SJSA1 (cell line): ENCODE measurements around the gene FETUB. TPM values are rescaled to one million over a fixed set of nuclear protein-coding genes. Genes with fewer than 3 reads are reported as not detected.

Experiments
- DNase-seq, 2 experiments: peaks; one replicate each; pipeline ENCODE4 v3.0.0-alpha.2; 2015 to 2020; ENCODE audit warnings: low spot score in 2 of 2, low read depth in 1 of 2
- H3K27ac ChIP-seq: fragments of 250-450 bp; sonication (Bioruptor Pico); 2 replicates; pipeline ENCODE4 v1.5.1; 2020; ENCODE audit warnings: mild to moderate bottlenecking, moderate library complexity
- H3K27me3 ChIP-seq: fragments of 250-450 bp; sonication (Bioruptor Pico); replicated peaks from 2 replicates; pipeline ENCODE4 v1.5.1; 2020; ENCODE audit warnings: mild to moderate bottlenecking, moderate library complexity
- H3K36me3 ChIP-seq: fragments of 250-450 bp; sonication (Bioruptor Pico); 2 replicates; pipeline ENCODE4 v1.5.1; 2020; ENCODE audit warnings: mild to moderate bottlenecking
- H3K4me1 ChIP-seq: fragments of 250-450 bp; sonication (Bioruptor Pico); replicated peaks from 2 replicates; pipeline ENCODE4 v1.6.1; 2021; ENCODE audit warnings: mild to moderate bottlenecking
- H3K4me3 ChIP-seq: fragments of 250-450 bp; sonication (Bioruptor Pico); 2 replicates; pipeline ENCODE4 v1.5.1; 2020; ENCODE audit warnings: mild to moderate bottlenecking
- H3K9me3 ChIP-seq: fragments of 250-450 bp; sonication (Bioruptor Pico); replicated peaks from 2 replicates; pipeline ENCODE4 v1.5.1; 2020; ENCODE audit warnings: mild to moderate bottlenecking
- total RNA-seq: library from RNA; depleted of rRNA; stranded (reverse); fragments of >200 nt; shearing (Covaris generic); gene quantifications from 2 replicates; pipeline ENCODE4 v1.2.3, GENCODE V29; 2014

The FETUB gene
- total RNA-seq, 1 experiment from 2014 or later: not detected

- no peaks in the 10 kb centered on the region for H3K27me3 ChIP-seq
- no peaks in the 10 kb centered on the region for H3K36me3 ChIP-seq
- H3K27ac ChIP-seq: no peak overlapping the region
- no peaks in the 10 kb centered on the region for H3K4me1 ChIP-seq
- no peak for DNase-seq
- H3K9me3 ChIP-seq: no peaks in the 10 kb centered on the region
- no peak overlapping the region for H3K4me3 ChIP-seq
These were observed 35.1 kb upstream of the FETUB start for GRCh38 chr3:186605078-186605477.

GRCh38 chr3:186605561-186606545 is 34.3 kb upstream of the FETUB start:
- no peak overlapping the region for H3K27ac ChIP-seq
- no peak overlapping the region for H3K4me3 ChIP-seq
- H3K36me3 ChIP-seq: no peaks in the 10 kb centered on the region
- H3K4me1 ChIP-seq: no peaks in the 10 kb centered on the region
- no peak for DNase-seq
- H3K9me3 ChIP-seq: no peaks in the 10 kb centered on the region
- H3K27me3 ChIP-seq: no peaks in the 10 kb centered on the region

GRCh38 chr3:186608624-186609215 is 31.5 kb upstream of the FETUB start:
- H3K27ac ChIP-seq: no peak overlapping the region
- no peaks in the 10 kb centered on the region for H3K4me1 ChIP-seq
- H3K9me3 ChIP-seq: no peaks in the 10 kb centered on the region
- DNase-seq: no peak
- H3K36me3 ChIP-seq: no peaks in the 10 kb centered on the region
- no peaks in the 10 kb centered on the region for H3K27me3 ChIP-seq
- H3K4me3 ChIP-seq: no peak overlapping the region

GRCh38 chr3:186609247-186609868 is 30.8 kb upstream of the FETUB start:
- no peak for DNase-seq
- Histone ChIP-seq H3K27me3 (no peaks in the 10 kb centered on the region), H3K4me3 (no peak overlapping the region), H3K36me3 (no peaks in the 10 kb centered on the region), H3K4me1 (no peaks in the 10 kb centered on the region), H3K27ac (no peak overlapping the region), H3K9me3 (no peaks in the 10 kb centered on the region)

GRCh38 chr3:186612065-186612464 is 28.1 kb upstream of the FETUB start:
- Histone ChIP-seq H3K27ac (no peak overlapping the region), H3K4me3 (no peak overlapping the region), H3K4me1 (peaks cover 5% of the 10 kb centered on the region), H3K9me3 (no peaks in the 10 kb centered on the region), H3K36me3 (no peaks in the 10 kb centered on the region), H3K27me3 (no peaks in the 10 kb centered on the region)
- no peak for DNase-seq

GRCh38 chr3:186612721-186613636 is 27.2 kb upstream of the FETUB start, which contains the start of gene AHSG:
Gene AHSG (plus strand): TSS chr3:186613060. CDS start chr3:186613142, 82 bp downstream.
- Histone ChIP-seq H3K27me3 (peaks cover 6% of the 10 kb centered on the region), H3K4me3 (no peak within 1 kb of the TSS), H3K9me3 (no peaks in the 10 kb centered on the region), H3K36me3 (no peaks in the 10 kb centered on the region), H3K4me1 (peaks cover 11% of the 10 kb centered on the region), H3K27ac (no peak within 1 kb of the TSS)
- no peak for DNase-seq

GRCh38 chr3:186613637-186614265 is 26.4 kb upstream of the FETUB start:
- Histone ChIP-seq H3K9me3 (no peaks in the 10 kb centered on the region), H3K27me3 (peaks cover 6% of the 10 kb centered on the region), H3K36me3 (no peaks in the 10 kb centered on the region), H3K4me3 (no peak overlapping the region), H3K27ac (no peak overlapping the region), H3K4me1 (peaks cover 11% of the 10 kb centered on the region)
- DNase-seq: no peak

GRCh38 chr3:186614266-186614596 is 26.0 kb upstream of the FETUB start:
- H3K27me3 ChIP-seq: peaks cover 6% of the 10 kb centered on the region
- no peaks in the 10 kb centered on the region for H3K36me3 ChIP-seq
- no peak for DNase-seq

GRCh38 chr3:186614597-186615483 is 25.4 kb upstream of the FETUB start:
- Histone ChIP-seq H3K27ac (no peak overlapping the region), H3K9me3 (no peaks in the 10 kb centered on the region), H3K4me1 (peaks cover 11% of the 10 kb centered on the region), H3K27me3 (peaks cover 6% of the 10 kb centered on the region), H3K4me3 (no peak overlapping the region), H3K36me3 (no peaks in the 10 kb centered on the region)
- DNase-seq: peak; percentile 51 to 55

More at GRCh38 chr3:186614266-186614596, 26.0 kb upstream of the FETUB start:
- H3K4me3 ChIP-seq: no peak overlapping the region
- H3K9me3 ChIP-seq: no peaks in the 10 kb centered on the region
- H3K27ac ChIP-seq: no peak overlapping the region
- H3K4me1 ChIP-seq: peaks cover 11% of the 10 kb centered on the region

- no peaks in the 10 kb centered on the region for H3K9me3 ChIP-seq
- H3K4me3 ChIP-seq: no peak overlapping the region
- no peak overlapping the region for H3K27ac ChIP-seq
- H3K36me3 ChIP-seq: no peaks in the 10 kb centered on the region
- H3K27me3 ChIP-seq: peaks cover 6% of the 10 kb centered on the region
- DNase-seq: no peak
- peaks cover 11% of the 10 kb centered on the region for H3K4me1 ChIP-seq
These were observed 23.9 kb upstream of the FETUB start for GRCh38 chr3:186616299-186616617.

- no peaks in the 10 kb centered on the region for H3K36me3 ChIP-seq
- H3K27me3 ChIP-seq: peaks cover 6% of the 10 kb centered on the region
- peak; percentile 73 to 89 for DNase-seq
- H3K9me3 ChIP-seq: no peaks in the 10 kb centered on the region
- no peak overlapping the region for H3K27ac ChIP-seq
- no peak overlapping the region; the same call in 1 of the 2 replicates for H3K4me3 ChIP-seq
- peaks cover 11% of the 10 kb centered on the region for H3K4me1 ChIP-seq
These were observed 22.9 kb upstream of the FETUB start for GRCh38 chr3:186617036-186617946.
